HG03378 (cell line): ENCODE data around the gene COL12A1.

ENCODE experiments used
- ATAC-seq: cut with Tn5 transposase; IDR thresholded peaks from one replicate; pipeline ENCODE4 v1.9.1; 2021; ENCODE audit warnings: mild to moderate bottlenecking, moderate library complexity; ENCODE audit not compliant: unreplicated experiment

Gene COL12A1

DNA sequence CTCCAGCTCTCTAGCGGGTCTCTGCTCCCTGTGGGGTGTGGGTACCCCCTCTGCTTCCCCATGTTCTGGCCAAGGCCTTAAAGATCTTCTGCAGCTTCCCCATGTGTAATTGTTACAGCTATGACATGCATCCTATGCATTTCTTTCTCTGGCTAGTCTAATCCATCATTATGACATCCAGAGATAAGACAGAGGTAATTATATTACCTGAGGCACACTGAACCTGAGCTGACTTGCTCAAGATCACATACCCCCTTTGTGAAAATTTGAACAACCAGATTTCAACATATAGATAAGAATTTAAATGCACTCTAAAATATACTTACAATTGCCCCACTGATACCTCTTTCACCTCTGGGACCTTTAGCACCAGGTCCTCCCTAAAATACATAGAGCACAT is 102.4 kb downstream of the COL12A1 start:
- ATAC-seq, result no peak

DNA sequence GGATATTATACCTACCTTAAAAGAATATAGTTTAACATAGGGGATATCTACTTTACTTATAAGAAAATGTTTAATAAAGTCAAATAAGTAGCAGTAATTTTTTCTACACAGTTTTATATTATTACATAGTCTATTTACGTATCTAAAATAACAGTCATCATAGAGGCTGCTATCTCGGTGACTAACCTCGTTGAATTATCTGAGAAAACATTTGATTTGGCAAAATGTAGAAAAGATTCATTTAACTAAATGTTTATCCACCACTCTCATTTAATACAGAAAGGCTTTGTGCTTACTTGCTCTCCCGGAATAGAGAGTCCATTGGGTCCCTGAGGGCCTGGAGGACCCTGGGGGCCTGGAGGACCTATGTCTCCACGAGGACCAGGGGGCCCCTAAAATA is 103.6 kb downstream of the COL12A1 start:
- ATAC-seq, result no peak

DNA sequence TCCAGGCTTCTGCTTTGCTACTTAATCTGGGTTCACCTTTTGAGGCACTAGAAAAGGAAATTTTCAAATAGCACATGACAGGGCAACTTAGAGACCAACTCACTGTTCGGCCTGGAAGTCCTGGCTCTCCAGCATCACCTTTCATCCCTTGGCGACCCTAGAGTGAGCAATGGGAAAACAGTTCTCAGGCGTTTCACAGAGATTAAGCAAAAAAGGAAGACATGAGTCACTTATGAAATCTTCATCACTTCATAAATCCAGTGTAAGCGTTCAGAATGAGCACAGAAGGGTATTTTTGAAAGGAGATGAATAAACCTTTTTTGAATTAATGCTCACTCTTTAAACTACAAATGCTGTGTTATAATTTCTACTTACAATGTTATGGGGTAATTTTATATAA is 104.0 kb downstream of the COL12A1 start:
- no peak for ATAC-seq

DNA sequence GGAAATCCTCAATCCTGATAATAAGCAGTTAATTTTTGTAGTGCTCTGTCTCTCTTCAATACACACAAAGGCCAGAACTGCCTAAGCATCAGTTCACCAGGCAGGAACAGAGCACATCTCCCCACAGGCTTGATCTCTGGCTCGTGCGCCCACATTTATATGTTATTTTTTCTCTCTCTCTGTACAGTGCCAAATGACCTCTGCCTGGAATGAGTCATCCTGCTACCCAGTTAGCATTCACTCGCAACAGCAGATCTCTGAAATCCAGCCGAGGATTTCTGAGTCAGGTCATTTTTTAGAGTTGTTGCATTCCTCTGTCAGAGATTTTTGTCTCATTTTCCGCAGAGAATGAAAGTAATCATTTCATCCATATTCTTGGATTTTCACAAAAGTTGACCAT is 107.1 kb downstream of the COL12A1 start:
- no peak for ATAC-seq

DNA sequence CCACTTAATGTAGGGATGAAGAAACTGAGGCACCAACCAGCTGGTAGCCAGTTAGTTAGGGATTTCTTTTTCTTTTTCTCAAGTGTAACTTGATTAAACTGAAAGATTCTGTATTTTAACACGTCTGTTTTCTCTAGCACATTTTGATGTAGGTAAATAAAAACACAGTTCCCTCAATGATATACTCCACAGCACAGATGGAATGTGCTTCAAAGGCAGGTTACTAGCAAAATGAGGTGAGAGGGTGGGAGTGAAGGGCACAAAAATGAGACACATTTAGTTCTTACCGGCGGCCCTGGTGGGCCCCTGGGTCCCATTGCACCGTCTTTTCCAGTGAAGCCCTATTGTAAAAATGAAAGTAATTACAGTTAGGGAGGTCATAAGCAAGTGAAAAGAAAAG is 108.9 kb downstream of the COL12A1 start:
- ATAC-seq, result no peak

DNA sequence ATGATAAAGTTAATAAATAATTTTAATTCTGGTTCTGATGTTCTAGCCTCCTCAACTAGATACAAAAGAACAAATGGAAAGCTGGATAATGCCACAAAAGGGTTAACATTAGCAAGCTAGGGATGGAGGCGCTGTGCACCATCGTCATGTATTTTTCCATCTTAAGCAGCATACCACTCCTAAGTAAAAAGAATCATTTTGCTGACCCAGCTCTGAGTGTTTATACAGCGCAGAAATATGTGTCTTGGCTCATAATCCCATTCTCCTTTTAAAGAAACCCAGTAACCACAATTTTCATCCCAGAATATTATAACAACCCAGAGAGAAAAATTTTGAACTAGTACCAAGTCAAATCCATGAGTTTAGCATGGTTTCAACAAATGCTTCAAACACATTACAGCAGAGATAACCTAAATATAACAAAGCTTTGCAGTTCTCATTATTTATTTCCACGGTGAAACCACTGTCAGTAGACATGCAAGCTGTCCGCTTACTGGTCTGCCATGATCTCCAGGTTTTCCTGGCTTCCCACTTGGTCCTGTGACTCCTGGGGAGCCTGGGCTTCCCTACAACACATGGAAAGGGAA is 111.1 kb downstream of the COL12A1 start:
- no peak for ATAC-seq

DNA sequence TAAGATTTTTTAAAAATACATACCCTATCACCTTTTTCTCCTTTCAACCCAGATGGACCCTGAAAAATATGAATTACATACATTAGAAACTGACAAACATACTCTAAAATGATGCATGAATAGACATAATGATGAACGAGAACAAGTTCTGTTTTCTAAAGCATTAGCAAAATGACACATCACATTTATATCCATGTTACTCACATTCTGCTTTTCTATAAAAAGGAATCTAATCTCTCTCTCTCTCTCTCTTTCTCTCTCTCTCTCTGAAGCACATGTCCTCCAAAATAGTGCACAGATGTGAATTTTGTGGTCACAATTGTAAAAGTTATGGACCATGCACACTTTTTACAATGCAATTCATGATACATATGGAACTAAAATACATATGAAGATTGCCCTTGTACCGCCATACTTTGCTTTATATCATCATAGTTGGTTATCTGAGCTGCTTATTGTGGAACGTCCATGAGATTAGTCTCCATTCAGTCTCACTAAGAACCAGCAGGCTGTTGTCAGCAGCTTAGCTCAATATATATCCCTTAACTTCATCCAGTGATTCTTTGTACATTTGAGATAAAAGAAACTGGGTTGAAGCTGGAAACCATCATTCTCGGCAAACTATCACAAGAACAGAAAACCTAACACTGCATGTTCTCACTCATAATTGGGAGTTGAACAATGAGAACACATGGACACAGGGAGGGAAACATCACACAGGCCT is 114.2 kb downstream of the COL12A1 start:
- no peak for ATAC-seq

DNA sequence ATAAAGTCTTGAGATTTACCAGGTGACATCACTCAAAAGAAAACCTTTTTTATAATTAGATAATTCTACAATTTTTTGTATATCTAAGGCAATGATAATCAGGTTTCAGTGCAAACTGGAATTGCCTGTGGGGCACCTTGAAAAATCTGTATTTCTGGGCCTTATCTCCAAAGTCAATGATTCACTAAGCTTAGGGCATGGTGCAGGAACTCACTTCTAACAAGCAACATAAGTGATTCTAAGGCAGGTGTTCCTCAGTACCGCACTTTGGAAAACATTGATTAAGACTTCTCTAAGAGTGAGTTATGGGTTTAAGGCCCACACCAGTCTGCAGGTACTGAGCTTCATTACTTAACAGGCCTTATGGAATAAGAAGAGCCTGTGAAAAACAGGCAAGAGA is 115.3 kb downstream of the COL12A1 start:
- no peak for ATAC-seq

DNA sequence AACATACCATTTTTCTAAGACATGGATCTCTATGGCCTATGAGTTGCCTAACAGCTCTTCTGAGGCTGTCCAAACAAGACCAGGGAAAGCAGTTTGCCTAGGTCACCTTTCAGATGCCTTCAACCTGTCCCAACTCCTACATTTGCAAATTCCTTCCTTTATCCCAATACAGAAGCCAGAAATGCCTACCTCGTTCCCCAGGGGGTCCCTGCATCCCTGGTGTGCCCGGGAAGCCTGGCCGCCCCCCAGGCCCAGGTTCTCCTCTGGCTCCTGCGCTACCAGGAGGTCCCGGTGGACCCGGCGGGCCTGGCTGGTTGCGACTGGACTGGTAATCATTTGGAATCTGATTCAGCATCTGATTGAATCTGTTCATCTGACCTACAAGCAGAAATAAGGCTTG is 115.9 kb downstream of the COL12A1 start:
- ATAC-seq, result no peak

DNA sequence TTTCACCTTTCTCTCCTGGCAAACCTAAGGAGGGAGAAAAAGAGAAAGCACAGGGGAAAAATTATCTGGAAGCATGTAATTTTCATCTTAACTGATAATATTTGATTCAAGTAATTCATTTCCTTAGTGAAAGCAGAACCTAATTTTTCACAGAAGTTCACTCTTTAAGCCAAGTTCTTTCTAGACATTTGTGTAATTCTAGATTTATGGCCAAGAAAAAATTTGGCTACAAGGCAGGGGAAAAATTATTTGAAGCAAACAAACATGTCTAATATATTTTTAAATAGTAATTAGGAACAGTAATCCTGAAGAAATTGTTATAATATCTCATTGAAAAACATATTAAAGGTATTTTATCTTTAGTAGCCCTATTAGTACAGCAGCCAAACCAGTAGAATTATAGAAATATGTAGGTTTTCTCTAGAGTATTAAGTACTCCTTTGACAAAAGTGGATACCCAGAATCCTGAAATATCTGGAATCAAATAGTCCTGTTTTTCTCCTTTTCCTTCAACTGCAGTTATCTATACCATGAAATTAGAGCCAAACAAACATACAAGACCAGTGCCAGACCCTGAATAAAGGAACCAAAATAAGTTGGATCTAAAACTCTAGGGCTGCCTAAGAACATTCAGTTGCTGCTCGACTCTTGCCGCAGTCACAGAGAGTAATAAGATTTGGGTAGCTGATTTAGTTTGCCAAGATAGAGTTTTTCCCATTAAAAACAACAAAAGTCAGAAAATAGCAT is 116.5 kb downstream of the COL12A1 start:
- ATAC-seq, result no peak

DNA sequence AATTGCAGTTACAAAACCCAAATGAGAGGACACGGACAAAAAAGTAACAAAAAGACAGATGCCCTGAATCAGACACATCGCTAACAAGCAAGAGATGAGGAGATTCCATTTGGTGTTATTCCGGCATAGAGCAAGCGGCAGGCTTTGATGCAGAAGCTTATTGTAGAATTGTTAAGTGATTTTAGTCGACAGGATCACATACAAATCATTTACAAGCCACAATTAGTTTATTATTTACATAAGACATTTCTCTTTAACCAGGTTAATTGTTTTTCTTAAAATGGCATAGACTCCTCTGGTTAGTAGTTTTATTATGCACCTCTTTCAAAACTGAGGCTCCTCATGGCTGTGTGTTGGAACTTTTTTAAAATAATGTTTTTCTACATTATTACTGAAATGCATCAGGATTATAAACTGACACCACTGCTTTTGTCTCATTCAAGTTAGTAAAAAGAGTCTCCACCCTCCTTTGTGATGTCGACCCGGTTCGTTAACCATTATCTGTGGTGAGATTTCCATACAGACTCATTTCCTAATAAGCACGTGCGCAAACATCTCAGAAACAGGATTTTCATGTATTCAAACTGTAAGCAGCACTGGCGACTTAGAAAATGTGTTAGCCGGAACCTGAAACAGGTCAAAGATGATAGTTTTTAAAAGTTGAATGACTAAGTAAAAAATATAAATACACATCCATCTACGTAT is 119.8 kb downstream of the COL12A1 start:
- no peak for ATAC-seq

DNA sequence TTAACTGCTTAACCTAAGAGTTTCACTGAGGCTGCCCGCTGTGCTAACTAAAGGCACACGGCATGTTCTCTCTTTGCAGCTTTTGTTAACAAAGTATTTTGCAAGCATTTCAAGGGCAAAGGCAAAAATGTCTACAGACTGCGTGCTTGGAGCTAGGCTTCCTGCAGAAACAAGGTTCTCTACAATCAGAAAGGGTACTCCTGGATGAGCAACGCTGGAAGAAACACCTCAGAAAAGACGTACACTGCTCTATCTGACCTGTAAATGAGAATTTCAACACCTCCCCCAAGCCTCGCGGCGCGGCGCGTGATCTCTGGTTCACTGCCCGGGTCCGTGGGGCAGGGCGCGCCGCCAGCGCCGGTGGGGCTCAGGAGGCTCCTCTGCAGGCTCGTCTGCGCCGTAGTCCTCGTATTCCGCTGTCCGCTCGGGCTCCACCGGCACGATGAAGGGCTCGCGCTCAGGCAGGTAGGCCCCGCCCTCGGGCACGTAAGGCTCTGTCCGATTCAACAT is 120.9 kb downstream of the COL12A1 start:
- no peak for ATAC-seq

DNA sequence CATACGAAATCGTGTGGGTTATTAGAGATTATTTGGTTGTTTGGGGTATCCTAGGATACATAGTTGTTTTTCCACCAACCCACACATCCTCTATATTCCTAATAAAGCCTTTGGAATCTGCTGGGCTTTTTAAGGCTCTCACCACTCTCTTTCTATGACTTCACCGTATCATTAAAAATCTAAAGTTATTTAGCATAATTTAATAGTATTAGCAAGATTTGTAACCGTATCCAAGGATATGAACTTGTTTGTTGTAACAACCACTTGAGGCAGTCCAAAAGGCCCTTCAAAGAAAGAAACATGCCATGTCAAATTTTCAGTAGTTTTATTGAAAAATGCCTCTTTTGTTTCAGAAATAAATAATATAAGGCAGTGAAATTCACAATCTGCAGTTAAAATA is 121.8 kb downstream of the COL12A1 start:
- no peak for ATAC-seq

DNA sequence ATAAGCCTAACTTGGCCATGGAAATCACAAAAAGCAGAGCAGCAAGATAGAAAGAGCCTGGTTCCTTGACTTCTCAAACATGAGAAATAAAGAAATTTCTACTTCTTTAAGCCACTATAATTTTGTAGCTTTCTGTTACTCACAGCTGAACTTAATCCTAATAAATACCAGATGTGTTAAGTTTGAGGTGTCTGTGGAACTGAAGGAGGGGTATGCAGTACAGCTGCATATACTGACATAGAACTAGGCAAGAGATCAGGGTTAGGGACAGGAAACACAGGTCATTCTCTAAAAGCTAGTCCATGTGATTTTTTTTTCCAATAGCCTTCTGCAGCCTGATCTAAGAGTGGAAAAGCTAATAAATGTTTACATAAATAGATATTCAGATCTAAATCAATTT is 123.9 kb downstream of the COL12A1 start:
- ATAC-seq, result no peak

DNA sequence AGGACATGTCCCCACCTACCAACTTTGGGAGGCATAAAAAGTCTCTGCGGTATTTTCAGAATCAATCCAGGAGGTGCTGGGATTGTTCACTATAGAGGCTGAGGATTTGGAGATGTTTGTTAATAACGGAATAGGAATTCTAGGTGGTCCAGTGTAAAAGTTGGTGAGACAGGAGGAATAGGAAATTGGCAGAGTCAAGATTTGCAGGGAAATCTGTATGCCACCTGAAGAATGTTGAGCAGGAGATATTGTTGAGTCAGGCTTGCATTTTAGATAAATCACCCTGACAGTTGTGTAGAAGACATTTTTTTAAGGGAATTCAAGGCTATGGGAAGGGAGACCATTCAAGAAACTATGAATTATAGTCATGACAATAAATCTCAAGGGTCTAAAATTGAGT is 124.8 kb downstream of the COL12A1 start:
- ATAC-seq, result no peak

DNA sequence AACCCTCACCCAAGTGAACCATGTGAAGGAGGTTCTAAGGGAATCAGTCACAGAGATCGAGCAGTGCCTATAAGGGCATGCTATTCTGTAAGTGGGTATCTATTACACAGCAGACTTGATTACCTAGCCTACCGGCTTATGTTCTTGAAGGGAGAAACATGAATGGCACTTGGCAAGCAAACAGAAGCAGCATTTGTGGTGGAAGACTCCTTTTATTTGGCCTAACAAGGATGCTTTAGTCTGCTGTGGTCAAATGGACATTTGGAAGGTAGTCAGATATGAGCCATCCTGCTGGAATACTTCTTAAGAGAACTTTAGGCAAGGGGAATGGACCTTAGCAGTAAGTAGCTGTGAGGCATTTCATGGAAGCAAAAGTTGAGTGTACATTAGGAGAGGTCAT is 126.3 kb downstream of the COL12A1 start:
- no peak for ATAC-seq

DNA sequence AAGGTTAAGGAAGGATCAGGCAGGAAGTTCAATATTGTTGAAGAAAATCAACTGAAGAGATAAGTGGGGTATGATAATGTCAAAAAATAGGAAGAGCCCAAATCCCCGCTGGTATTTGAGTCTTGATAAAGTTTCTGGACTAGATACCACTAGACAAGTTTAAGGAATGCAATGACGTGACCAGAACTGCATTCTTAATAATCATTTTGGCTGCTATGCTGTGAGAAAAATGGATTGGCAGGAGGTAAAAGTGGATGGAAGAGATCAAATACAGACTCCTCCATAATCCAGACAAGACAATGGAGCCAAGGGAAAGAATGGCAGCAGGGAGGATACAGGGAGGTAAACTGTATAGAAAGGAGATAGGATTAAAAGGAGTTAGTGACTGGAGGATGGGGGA is 128.2 kb downstream of the COL12A1 start:
- no peak for ATAC-seq

DNA sequence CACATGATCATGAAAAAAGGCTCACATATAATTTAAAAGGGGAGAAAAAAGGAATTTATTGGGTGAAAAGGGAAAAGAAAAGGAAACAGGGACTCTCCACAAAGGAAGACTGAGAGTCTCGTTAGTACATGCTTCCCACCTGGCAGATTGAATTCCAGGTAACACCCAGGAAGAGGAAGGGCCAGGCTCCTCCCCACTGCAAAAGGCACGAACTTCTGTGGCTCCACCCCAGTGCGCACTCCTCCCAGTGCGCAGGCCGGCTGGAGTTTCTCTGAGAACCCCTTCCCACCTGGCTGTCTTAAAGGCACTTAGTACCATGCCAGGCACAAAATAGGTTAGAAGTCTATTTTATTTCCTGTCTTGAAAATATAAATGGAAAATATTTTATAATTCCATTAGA is 129.8 kb downstream of the COL12A1 start:
- ATAC-seq, result no peak

DNA sequence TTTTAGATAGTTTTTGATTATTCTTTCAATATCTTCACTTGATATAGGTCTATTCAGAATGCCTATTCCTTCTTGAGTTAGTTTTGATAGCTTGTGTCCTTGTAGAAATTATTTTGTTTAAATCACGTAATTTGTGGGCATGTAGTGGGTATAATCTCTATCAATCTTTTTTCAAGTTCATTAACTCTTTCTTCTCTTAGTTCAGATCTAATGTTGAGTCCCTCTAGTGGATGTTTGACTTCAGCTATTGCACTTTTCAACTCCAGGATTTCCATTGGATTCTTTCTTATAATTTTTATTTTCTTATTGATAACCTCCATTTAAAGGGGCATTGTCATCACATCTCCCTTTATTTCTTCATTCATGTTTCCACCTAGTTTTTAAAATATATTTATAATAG is 135.6 kb downstream of the COL12A1 start:
- no peak for ATAC-seq

DNA sequence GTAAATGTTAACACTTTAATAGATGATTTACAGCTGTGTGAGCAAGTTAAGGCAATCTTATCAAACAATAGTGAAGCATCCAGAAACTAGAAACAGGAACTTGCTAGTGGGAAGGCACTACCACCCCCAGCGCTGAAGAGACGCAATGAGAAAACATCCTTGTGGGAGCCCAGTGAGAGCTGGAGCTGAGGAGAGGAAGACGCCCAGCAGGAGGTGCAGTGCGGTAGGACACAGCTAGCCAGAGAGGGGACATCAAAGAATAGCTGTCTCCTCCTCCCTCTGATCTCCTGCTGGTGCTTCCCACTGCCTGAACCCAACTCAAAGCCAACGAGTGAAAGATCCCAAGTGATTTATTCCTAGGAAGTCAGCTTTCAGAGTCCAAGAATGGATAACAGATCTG is 140.3 kb downstream of the COL12A1 start:
- no peak for ATAC-seq

DNA sequence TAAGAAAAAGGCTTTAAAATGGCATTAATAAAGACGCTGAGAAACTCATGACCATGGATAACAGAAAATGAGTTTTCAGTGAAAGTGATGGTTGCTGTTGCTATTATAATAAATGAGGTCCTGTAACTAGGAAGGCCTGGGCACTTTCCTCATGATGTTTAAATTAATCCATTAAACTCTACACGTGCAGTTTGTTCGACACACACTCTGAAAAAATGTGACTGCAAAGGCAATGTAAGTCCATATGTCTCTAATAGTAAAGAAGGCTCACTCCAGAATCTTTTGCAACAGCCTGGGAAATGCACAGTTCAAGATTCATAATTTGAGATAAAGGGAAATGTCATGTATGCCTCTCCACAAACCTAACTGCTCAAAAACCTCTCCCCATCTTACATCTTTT is 153.4 kb downstream of the COL12A1 start:
- ATAC-seq, result no peak

DNA sequence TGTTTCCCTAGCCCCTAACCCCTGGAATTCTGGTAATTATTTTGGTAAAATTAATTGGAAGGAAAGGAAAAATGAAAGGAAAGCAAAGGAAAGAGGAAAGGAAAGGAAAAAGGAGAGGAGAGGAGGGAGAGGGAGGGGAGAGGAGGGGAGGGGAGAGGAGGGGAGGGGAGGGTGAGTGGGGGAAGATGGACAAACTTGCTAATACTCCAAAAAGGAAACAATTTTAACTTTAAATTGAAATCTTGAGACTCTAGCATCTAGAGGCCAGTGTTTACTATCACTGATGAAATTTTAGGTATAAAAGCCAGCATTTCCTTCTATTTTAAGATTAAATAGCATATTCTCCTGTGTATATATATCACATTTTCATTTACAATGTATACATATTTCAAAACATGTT is 156.5 kb downstream of the COL12A1 start:
- ATAC-seq, result no peak
